M059J (cell line): ENCODE data around the gene MBOAT1. TPM values are rescaled to one million over a fixed set of nuclear protein-coding genes. Genes with fewer than 3 reads are reported as not detected.
"Not testable (repeated sequence)": the region's sequence is repeated elsewhere in the genome, so short reads cannot be mapped to it uniquely, and the experiment has no call there.

Experiments used
- DNase-seq: peaks from one replicate; pipeline ENCODE4 v3.0.0-alpha.2; 2012; ENCODE audit warnings: low read depth
- total RNA-seq: library from RNA; depleted of rRNA; stranded (reverse); fragments of >200 nt; shearing (Covaris generic); gene quantifications from 2 replicates; pipeline ENCODE4 v1.2.3, GENCODE V29; 2014

MBOAT1 gene
- total RNA-seq, 1 experiment from 2014 or later, result 32.3 TPM

GRCh38 chr6:20172842-20173456 lies 39.3 kb downstream of the MBOAT1 start:
- DNase-seq, result no peak

- DNase-seq, result no peak
Measured at GRCh38 chr6:20170455-20171148, 41.7 kb downstream of the MBOAT1 start.

- no peak for DNase-seq
Measured at GRCh38 chr6:20169786-20170185, 42.5 kb downstream of the MBOAT1 start.

- no peak for DNase-seq
Measured at GRCh38 chr6:20169119-20169557, 43.1 kb downstream of the MBOAT1 start.

- no peak for DNase-seq
Measured at GRCh38 chr6:20168690-20169089, 43.6 kb downstream of the MBOAT1 start.

GRCh38 chr6:20167601-20168000 lies 44.7 kb downstream of the MBOAT1 start:
- no peak for DNase-seq

- no peak for DNase-seq
Measured at GRCh38 chr6:20166210-20166609, 46.1 kb downstream of the MBOAT1 start.

GRCh38 chr6:20162515-20162914 lies 49.8 kb downstream of the MBOAT1 start:
- no peak for DNase-seq

GRCh38 chr6:20160541-20161283 lies 51.6 kb downstream of the MBOAT1 start:
- no peak for DNase-seq

- no peak for DNase-seq
Measured at GRCh38 chr6:20159781-20160540, 52.3 kb downstream of the MBOAT1 start.

- no peak for DNase-seq
Measured at GRCh38 chr6:20159098-20159497, 53.2 kb downstream of the MBOAT1 start.

GRCh38 chr6:20158676-20159075 lies 53.6 kb downstream of the MBOAT1 start:
- DNase-seq, result no peak

GRCh38 chr6:20156824-20157223 lies 55.4 kb downstream of the MBOAT1 start:
- DNase-seq, result no peak

GRCh38 chr6:20154753-20155152 lies 57.5 kb downstream of the MBOAT1 start:
- no peak for DNase-seq

GRCh38 chr6:20153194-20153593 lies 59.1 kb downstream of the MBOAT1 start:
- DNase-seq, result no peak

- no peak for DNase-seq
Measured at GRCh38 chr6:20148433-20148832, 63.8 kb downstream of the MBOAT1 start.

- DNase-seq, result no peak
Measured at GRCh38 chr6:20147469-20147868, 64.8 kb downstream of the MBOAT1 start.

GRCh38 chr6:20146831-20147230 lies 65.4 kb downstream of the MBOAT1 start:
- not testable (repeated sequence) for DNase-seq

- DNase-seq, result no peak
Measured at GRCh38 chr6:20146291-20146690, 66.0 kb downstream of the MBOAT1 start.

- no peak for DNase-seq
Measured at GRCh38 chr6:20142866-20143265, 69.4 kb downstream of the MBOAT1 start.

- DNase-seq, result no peak
Measured at GRCh38 chr6:20141931-20142330, 70.3 kb downstream of the MBOAT1 start.
